ENCODE data around the gene KANK2. TPM values are rescaled to one million over a fixed set of nuclear protein-coding genes. Genes with fewer than 3 reads are reported as not detected.

Gene KANK2
- total and polyA plus RNA-seq, 2 of the 8 experiments (the other 6 are each of a cell fraction or from before 2014, with no cell fraction given), result 25.2 to 42.3 TPM

DNA sequence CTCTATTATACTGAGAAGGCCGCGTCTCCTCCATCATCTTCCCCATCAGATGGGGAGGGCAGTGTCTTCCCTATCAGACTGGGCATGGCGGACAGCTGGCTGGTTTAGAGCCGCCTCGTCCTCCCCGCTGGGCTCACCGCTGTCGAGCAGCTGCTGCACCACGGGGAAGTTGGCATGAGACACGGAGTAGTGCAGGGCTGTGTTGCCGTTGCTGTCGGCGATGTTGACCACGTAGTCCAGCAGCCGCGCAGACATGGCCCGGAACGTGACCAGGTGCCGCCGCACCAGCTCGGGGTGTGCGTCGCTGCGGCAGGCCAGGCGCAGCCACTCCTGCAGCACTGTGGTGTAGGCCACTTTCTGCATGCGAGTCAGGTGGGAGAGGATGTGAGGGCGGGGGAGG is 23.0 kb downstream of the KANK2 start:
- Histone ChIP-seq H4K8ac (ENCODE audit: extremely low read depth, insufficient read depth, low read length) (no peak overlapping the region), H4K5ac (ENCODE audit: insufficient read length, low read depth, low read length) (no peak overlapping the region), H3K4me2 (ENCODE audit: insufficient read depth in 1 of 2, low read depth in 2 of 2, low read length in 2 of 2) (no peak overlapping the region), H2AK5ac (ENCODE audit: low read depth, low read length) (no peak overlapping the region), H3K27ac (ENCODE audit: low read depth, low read length) (no peak overlapping the region), H3K4me1 (replicated peaks in 1 of 4; ENCODE audit: control insufficient read depth in 3 of 4, insufficient read depth in 4 of 4, low read length in 3 of 4) (no peaks in the 10 kb centered on the region), H3K23ac (ENCODE audit: insufficient read length) (no peak overlapping the region), H3K4ac (replicated peaks; ENCODE audit: insufficient read length, low read depth, low read length) (no peak overlapping the region), H3K9ac (replicated peaks in 1 of 4; ENCODE audit: extremely low read depth in 1 of 4, low read depth in 3 of 4, low read length in 3 of 4) (no peak overlapping the region), H3K18ac (ENCODE audit: extremely low read depth, low read length) (no peak overlapping the region), H3K23me2 (ENCODE audit: low read depth, low read length) (no peaks in the 10 kb centered on the region), H3K4me3 (ENCODE audit: extremely low read depth in 1 of 4, insufficient read depth in 2 of 4, low read depth in 3 of 4, low read length in 4 of 4) (no peak overlapping the region), H2BK5ac (ENCODE audit: low read depth, low read length) (no peak overlapping the region; the same call in 1 of the 2 replicates), H3K56ac (replicated peaks; ENCODE audit: insufficient read length, low read depth, low read length) (no peak overlapping the region), H3K79me2 (ENCODE audit: control insufficient read depth in 1 of 2, insufficient read depth in 2 of 2, low read length in 2 of 2) (no peaks in the 10 kb centered on the region), H2BK120ac (replicated peaks; ENCODE audit: low read depth, low read length) (no peak overlapping the region), H3K9me3 (ENCODE audit: insufficient read depth in 2 of 2, low read depth in 1 of 2, low read length in 1 of 2) (no peaks in the 10 kb centered on the region), H3K27me3 (replicated peaks in 1 of 4; ENCODE audit: control insufficient read depth in 3 of 4, extremely low read depth in 1 of 4, insufficient read depth in 3 of 4, low read length in 3 of 4) (no peaks in the 10 kb centered on the region), H2BK15ac (ENCODE audit: low read length) (no peak overlapping the region), H2BK12ac (ENCODE audit: low read depth, low read length) (no peak overlapping the region), H4K20me1 (replicated peaks in 1 of 2; ENCODE audit: control insufficient read depth in 1 of 2, insufficient read depth in 2 of 2, low read length in 2 of 2) (no peaks in the 10 kb centered on the region), H2BK20ac (ENCODE audit: low read length) (no peak overlapping the region), H2AFZ (ENCODE audit: low read length) (no peak overlapping the region), H3K79me1 (ENCODE audit: low read depth, low read length) (no peaks in the 10 kb centered on the region; the same call in 1 of the 2 replicates), H4K91ac (replicated peaks; ENCODE audit: insufficient read length, low read length) (no peak overlapping the region), H3K14ac (ENCODE audit: insufficient read length) (no peak overlapping the region), H3K36me3 (ENCODE audit: control insufficient read depth in 2 of 4, insufficient read depth in 4 of 4, low read length in 3 of 4) (peaks cover 0 to 38% (median 16%) of the 10 kb centered on the region in 4 experiments; a peak in 6 of 8 replicates)
- DNase-seq (ENCODE audit: low read depth in 1 of 2, low spot score in 2 of 2) (no peak), FAIRE-seq (no peak)
- POLR2A ChIA-PET (ENCODE audit: partially characterized antibody), result no interaction called here
- 98% methylated on average over 27 of the region's 27 CpGs; no CpG with 5 or more reads in 1 of the 2 experiments for WGBS, 2 experiments (ENCODE audit: extremely low coverage in 1 of 2, insufficient coverage in 1 of 2, insufficient read length in 1 of 2, insufficient replicate concordance in 2 of 2, low coverage in 1 of 2, low lambda C conversion rate in 2 of 2, missing lambda C conversion rate in 1 of 2)
- CTCF ChIA-PET (ENCODE audit: partially characterized antibody), result no interaction called here
- TF ChIP-seq CTBP2 (IDR thresholded peaks at IDR 0.05; ENCODE audit: borderline replicate concordance, insufficient read depth, insufficient read length, low read length) (no peak), CBX8 (IDR thresholded peaks at IDR 0.05; ENCODE audit: borderline replicate concordance, low read depth, low read length) (no peak), KDM5A (IDR thresholded peaks at IDR 0.05; ENCODE audit: low read length) (no peak), TBP (IDR thresholded peaks at IDR 0.05; ENCODE audit: low read depth, low read length) (no peak), RBBP5 (IDR thresholded peaks at IDR 0.05; ENCODE audit: borderline replicate concordance, low read depth, low read length) (no peak), POLR2A (IDR thresholded peaks at IDR 0.05; ENCODE audit: control extremely low read depth in 1 of 2, low read depth in 2 of 2, low read length in 2 of 2) (no peak), SP1 (IDR thresholded peaks at IDR 0.05; ENCODE audit: low read depth, low read length) (no peak), JUN (IDR thresholded peaks at IDR 0.05; ENCODE audit: low read depth, low read length) (no peak), BACH1 (IDR thresholded peaks at IDR 0.05; ENCODE audit: low read length) (no peak), GTF2F1 (IDR thresholded peaks at IDR 0.05; ENCODE audit: borderline replicate concordance, low read depth, low read length) (no peak), MAFK (IDR thresholded peaks at IDR 0.05; ENCODE audit: low read depth, low read length) (no peak)

Data from H1 (cell line).